Dermis blood vessel endothelial cell (primary cell): ENCODE results near the gene SNX32. TPM values are rescaled to one million over a fixed set of nuclear protein-coding genes. Genes with fewer than 3 reads are reported as not detected.

Experiments used
- total RNA-seq: library from RNA; depleted of rRNA; stranded (reverse); fragments of >200 nt; gene quantifications from 2 replicates; pipeline ENCODE4 v1.2.3, GENCODE V29; 2014

Gene SNX32
- total RNA-seq, 1 donor from 2014 or later: 0.17 TPM

Other genes with a start within 250 kb of the SNX32 start
- gene KCNK7, start 238.2 kb upstream of the SNX32 start, total RNA-seq: 0.14 and 0.17 TPM in 2 replicates
- 118 and 171 TPM in 2 replicates for gene MAP3K11, start 219.7 kb upstream of the SNX32 start, total RNA-seq
- gene PCNX3, start 218.2 kb upstream of the SNX32 start, total RNA-seq: 18.0 and 34.8 TPM in 2 replicates
- 72.2 and 102 TPM in 2 replicates for gene SIPA1, start 195.9 kb upstream of the SNX32 start, total RNA-seq
- gene RELA, start 171.0 kb upstream of the SNX32 start, total RNA-seq: 17.3 and 17.7 TPM in 2 replicates
- 35.7 and 38.5 TPM in 2 replicates for gene KAT5, start 121.7 kb upstream of the SNX32 start, total RNA-seq
- 30.6 and 96.1 TPM in 2 replicates for gene RNASEH2C, start 113.2 kb upstream of the SNX32 start, total RNA-seq
- gene AP5B1, start 53.0 kb upstream of the SNX32 start, total RNA-seq: 11.6 and 13.8 TPM in 2 replicates
- gene OVOL1, start 46.9 kb upstream of the SNX32 start, total RNA-seq: not detected in 2 replicates
- gene CFL1, start 24.2 kb downstream of the SNX32 start, total RNA-seq: 1,118 and 1,698 TPM in 2 replicates
- gene MUS81, start 26.5 kb downstream of the SNX32 start, total RNA-seq: 48.2 and 49.7 TPM in 2 replicates
- 16.8 and 22.1 TPM in 2 replicates for gene EFEMP2, start 38.8 kb downstream of the SNX32 start, total RNA-seq
- gene CTSW, start 45.9 kb downstream of the SNX32 start, total RNA-seq: not detected in 2 replicates
- gene FIBP, start 54.5 kb downstream of the SNX32 start, total RNA-seq: 161 and 189 TPM in 2 replicates
- 69.3 and 163 TPM in 2 replicates for gene CCDC85B, start 56.7 kb downstream of the SNX32 start, total RNA-seq
- 3.6 and 4.9 TPM in 2 replicates for gene FOSL1, start 66.4 kb downstream of the SNX32 start, total RNA-seq
- 17.0 and 20.0 TPM in 2 replicates for gene C11orf68, start 85.1 kb downstream of the SNX32 start, total RNA-seq
- gene DRAP1, start 85.5 kb downstream of the SNX32 start, total RNA-seq: 64.9 and 93.9 TPM in 2 replicates
- not detected in 2 replicates for gene TSGA10IP, start 111.5 kb downstream of the SNX32 start, total RNA-seq
- gene SART1, start 127.8 kb downstream of the SNX32 start, total RNA-seq: 27.1 and 48.7 TPM in 2 replicates
- 32.2 and 35.8 TPM in 2 replicates for gene EIF1AD, start 168.2 kb downstream of the SNX32 start, total RNA-seq
- gene BANF1, start 168.5 kb downstream of the SNX32 start, total RNA-seq: 18.2 and 23.2 TPM in 2 replicates
- gene CST6, start 178.0 kb downstream of the SNX32 start, total RNA-seq: 0.17 and 0.60 TPM in 2 replicates
- 0.34 TPM in 1 of 2 replicates, not detected in the other for gene CATSPER1, start 192.5 kb downstream of the SNX32 start, total RNA-seq
- gene GAL3ST3, start 215.2 kb downstream of the SNX32 start, total RNA-seq: 0.60 and 1.4 TPM in 2 replicates
- 116 and 141 TPM in 2 replicates for gene SF3B2, start 218.4 kb downstream of the SNX32 start, total RNA-seq
- 28.2 and 52.7 TPM in 2 replicates for gene PACS1, start 236.3 kb downstream of the SNX32 start, total RNA-seq